Osteocyte (in vitro differentiated cells): ENCODE measurements around the gene LAG3. TPM values are rescaled to one million over a fixed set of nuclear protein-coding genes. Genes with fewer than 3 reads are reported as not detected.

Experiments used
- DNase-seq: peaks from one replicate; pipeline ENCODE4 v3.0.0; 2021; ENCODE audit warnings: mixed read lengths; ENCODE audit not compliant: unreplicated experiment; ENCODE audit errors: extremely low spot score
- H3K27ac Mint-ChIP-seq: one replicate; pipeline ENCODE4 v1.8.0; 2021; ENCODE audit warnings: mild to moderate bottlenecking, mixed read lengths; ENCODE audit not compliant: unreplicated experiment
- H3K27me3 Mint-ChIP-seq: one replicate; pipeline ENCODE4 v1.8.0; 2021; ENCODE audit warnings: mixed read lengths; ENCODE audit not compliant: unreplicated experiment
- H3K36me3 Mint-ChIP-seq: one replicate; pipeline ENCODE4 v1.8.0; 2021; ENCODE audit warnings: mixed read lengths; ENCODE audit not compliant: unreplicated experiment
- H3K4me1 Mint-ChIP-seq: one replicate; pipeline ENCODE4 v1.8.0; 2021; ENCODE audit warnings: mixed read lengths; ENCODE audit not compliant: unreplicated experiment
- H3K4me3 Mint-ChIP-seq: one replicate; pipeline ENCODE4 v1.8.0; 2021; ENCODE audit warnings: mild to moderate bottlenecking, moderate library complexity, mixed read lengths; ENCODE audit not compliant: unreplicated experiment
- H3K9me3 Mint-ChIP-seq: one replicate; pipeline ENCODE4 v1.8.0; 2021; ENCODE audit warnings: mixed read lengths; ENCODE audit not compliant: unreplicated experiment
- total RNA-seq: library from RNA; stranded (reverse); gene quantifications from 2 replicates; pipeline ENCODE4 v1.2.1, GENCODE V29; 2021
- TF ChIP-seq, protein P1 (sequence below): fragments of 200-600 bp; sonication (generic); IDR thresholded peaks from 2 replicates; pipeline ENCODE4 v1.5.0; 2021; ENCODE audit warnings: antibody characterized with exemption, mild to moderate bottlenecking, moderate library complexity

Gene LAG3
- total RNA-seq, 1 donor from 2014 or later = 2.5 TPM

DNA sequence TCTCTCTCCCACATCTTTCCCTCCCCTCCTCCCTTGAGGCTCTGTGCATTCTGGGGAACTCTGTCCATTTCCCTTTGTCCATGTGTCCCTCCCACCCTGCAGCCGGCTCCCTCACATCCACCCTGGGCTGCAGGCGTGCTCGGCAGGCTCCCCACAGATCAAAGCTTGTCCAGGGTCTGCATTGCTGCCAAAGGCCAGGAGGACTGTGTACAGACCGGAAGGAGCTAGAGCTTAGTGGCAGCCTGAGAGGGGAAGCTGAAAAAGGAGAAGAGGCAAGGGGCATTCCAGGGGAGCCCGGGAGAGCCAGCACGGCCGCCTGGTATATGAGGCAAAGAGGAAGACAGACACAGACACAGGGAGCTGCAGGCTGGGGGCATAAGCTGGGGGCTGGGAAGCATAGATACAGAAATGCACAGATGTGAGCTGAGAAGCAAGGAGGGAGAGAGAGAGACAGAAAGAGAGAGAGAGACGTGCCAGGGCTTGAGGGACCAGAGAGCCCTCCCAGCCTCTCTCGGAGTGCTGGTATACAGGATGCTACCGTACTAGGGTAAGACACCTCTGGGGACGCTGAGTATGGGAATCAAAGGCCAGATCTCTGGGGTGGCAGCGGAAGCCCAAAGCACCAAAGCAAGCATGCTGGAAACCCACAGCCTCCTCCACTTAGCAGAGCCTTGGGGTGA is 20.3 kb downstream of the LAG3 start:
- H3K27me3 Mint-ChIP-seq = peaks cover 10% of the 10 kb centered on the region
- peak overlapping the region; percentile 65 for H3K27ac Mint-ChIP-seq
- H3K4me1 Mint-ChIP-seq = peaks cover 15% of the 10 kb centered on the region
- no peaks in the 10 kb centered on the region for H3K9me3 Mint-ChIP-seq
- no peak for DNase-seq
- H3K4me3 Mint-ChIP-seq = no peak overlapping the region
- TF ChIP-seq, protein P1, sequence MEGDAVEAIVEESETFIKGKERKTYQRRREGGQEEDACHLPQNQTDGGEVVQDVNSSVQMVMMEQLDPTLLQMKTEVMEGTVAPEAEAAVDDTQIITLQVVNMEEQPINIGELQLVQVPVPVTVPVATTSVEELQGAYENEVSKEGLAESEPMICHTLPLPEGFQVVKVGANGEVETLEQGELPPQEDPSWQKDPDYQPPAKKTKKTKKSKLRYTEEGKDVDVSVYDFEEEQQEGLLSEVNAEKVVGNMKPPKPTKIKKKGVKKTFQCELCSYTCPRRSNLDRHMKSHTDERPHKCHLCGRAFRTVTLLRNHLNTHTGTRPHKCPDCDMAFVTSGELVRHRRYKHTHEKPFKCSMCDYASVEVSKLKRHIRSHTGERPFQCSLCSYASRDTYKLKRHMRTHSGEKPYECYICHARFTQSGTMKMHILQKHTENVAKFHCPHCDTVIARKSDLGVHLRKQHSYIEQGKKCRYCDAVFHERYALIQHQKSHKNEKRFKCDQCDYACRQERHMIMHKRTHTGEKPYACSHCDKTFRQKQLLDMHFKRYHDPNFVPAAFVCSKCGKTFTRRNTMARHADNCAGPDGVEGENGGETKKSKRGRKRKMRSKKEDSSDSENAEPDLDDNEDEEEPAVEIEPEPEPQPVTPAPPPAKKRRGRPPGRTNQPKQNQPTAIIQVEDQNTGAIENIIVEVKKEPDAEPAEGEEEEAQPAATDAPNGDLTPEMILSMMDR = no peak
- H3K36me3 Mint-ChIP-seq = no peaks in the 10 kb centered on the region

DNA sequence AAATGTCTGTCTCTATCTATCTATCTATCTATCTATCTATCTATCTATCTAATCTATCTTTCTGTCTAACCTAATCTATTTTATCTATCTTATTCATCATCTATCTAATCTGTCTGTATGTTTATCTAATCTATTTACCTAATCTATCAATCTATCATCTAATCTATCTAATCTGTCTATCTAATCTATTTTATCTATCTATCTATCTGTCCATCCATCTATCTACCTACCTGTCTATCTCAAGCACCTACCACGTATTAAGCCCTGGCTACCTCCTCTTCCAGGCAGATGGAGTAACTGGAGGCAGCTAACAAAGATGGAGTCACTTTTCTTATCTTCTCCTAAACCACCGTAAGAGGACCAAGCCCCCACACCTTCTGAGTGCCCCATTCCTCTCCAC is 22.8 kb downstream of the LAG3 start:
- H3K9me3 Mint-ChIP-seq = no peaks in the 10 kb centered on the region
- H3K4me3 Mint-ChIP-seq = no peak overlapping the region
- peaks cover 11% of the 10 kb centered on the region for H3K4me1 Mint-ChIP-seq
- peaks cover 10% of the 10 kb centered on the region for H3K27me3 Mint-ChIP-seq
- DNase-seq = no peak
- H3K27ac Mint-ChIP-seq = no peak overlapping the region
- TF ChIP-seq, protein P1 = no peak
- H3K36me3 Mint-ChIP-seq = no peaks in the 10 kb centered on the region

DNA sequence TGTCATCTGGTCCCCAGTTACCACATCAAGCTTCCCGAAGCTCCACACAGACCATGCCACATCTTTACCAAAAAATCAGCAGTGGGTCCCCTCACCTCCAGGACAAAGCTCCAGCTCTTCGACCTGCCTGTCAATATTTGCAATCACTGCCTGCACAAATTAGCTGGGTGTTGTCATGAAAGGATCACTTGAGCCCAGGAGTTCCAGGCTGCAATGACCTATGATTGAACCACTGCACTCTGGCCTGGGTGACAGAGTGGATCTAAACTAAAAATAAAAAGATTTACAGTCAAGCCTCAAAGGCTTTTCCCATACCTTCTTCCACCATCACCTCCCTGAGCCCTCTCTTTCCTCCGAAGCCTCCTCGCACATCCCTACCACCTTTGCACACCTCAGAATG is 24.3 kb downstream of the LAG3 start:
- Mint-ChIP-seq H3K27me3 (peaks cover 10% of the 10 kb centered on the region), H3K27ac (no peak overlapping the region), H3K4me3 (no peak overlapping the region), H3K36me3 (no peaks in the 10 kb centered on the region), H3K4me1 (peaks cover 11% of the 10 kb centered on the region), H3K9me3 (no peaks in the 10 kb centered on the region)
- DNase-seq = no peak
- TF ChIP-seq, protein P1 = no peak

DNA sequence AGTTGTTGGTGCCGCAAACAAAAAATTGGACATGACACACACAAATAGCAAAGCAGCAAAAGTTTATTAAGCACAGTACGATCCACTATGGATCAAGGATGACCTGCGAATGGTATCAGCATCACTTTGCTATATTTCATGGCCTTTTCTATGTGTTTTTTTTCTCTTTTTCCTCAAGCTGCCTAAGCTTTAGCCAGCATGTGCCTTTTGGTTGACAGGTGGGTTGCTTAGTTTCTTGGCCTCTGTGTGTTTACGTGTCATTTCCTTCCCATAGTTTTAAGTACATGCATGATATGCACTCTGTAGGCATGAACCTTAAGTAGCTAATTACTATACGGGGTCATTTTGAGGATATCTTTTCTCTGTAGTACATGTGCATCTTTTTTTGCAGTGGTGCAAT is 26.8 kb downstream of the LAG3 start:
- H3K27ac Mint-ChIP-seq = no peak overlapping the region
- TF ChIP-seq, protein P1 = no peak
- H3K4me1 Mint-ChIP-seq = no peaks in the 10 kb centered on the region
- DNase-seq = no peak
- peaks cover 8% of the 10 kb centered on the region for H3K27me3 Mint-ChIP-seq
- peaks cover 2% of the 10 kb centered on the region for H3K9me3 Mint-ChIP-seq
- no peak overlapping the region for H3K4me3 Mint-ChIP-seq
- H3K36me3 Mint-ChIP-seq = no peaks in the 10 kb centered on the region

DNA sequence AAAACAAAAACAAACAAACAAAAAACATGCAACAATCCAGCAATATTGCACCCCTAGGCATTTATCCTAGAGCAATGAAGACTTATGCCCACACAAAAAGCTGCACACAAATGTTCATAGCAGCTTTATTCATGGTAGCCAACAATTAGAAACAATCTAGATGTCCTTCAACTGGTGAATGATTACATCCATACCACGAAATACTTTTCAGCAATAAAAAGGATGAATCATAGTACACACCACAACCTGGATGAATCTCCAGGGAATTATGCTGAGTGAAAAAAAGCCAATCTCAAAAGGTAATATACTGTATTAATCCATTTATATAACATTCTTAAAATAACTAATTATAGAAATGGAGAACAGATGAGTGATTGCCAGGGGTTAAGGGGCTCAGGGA is 34.9 kb downstream of the LAG3 start:
- DNase-seq = no peak
- H3K4me3 Mint-ChIP-seq = no peak overlapping the region
- peaks cover 4% of the 10 kb centered on the region for H3K9me3 Mint-ChIP-seq

More for the DNA sequence above, 34.9 kb downstream of the LAG3 start:
- no peaks in the 10 kb centered on the region for H3K4me1 Mint-ChIP-seq
- no peak overlapping the region for H3K27ac Mint-ChIP-seq
- peaks cover 2% of the 10 kb centered on the region for H3K36me3 Mint-ChIP-seq
- peaks cover 16% of the 10 kb centered on the region for H3K27me3 Mint-ChIP-seq
- TF ChIP-seq, protein P1 = no peak
